Mesendoderm (in vitro differentiated cells): ENCODE results near the gene NECAB2.

Experiments used
- DNase-seq: peaks from one replicate; pipeline ENCODE4 v3.0.0; 2013
- H2AK5ac ChIP-seq: 2 replicates; pipeline ENCODE4 v1.6.1; 2013; ENCODE audit warnings: low read length, inconsistent platforms
- H2BK120ac ChIP-seq: 2 replicates; pipeline ENCODE4 v1.6.1; 2013; ENCODE audit warnings: low read depth, mild to moderate bottlenecking, low read length, moderate library complexity, mixed read lengths
- H2BK15ac ChIP-seq: replicated peaks from 2 replicates; pipeline ENCODE4 v1.6.1; 2013; ENCODE audit warnings: low read depth, mild to moderate bottlenecking, moderate library complexity
- H2BK5ac ChIP-seq: 2 replicates; pipeline ENCODE4 v1.6.1; 2013; ENCODE audit warnings: low read length, inconsistent platforms
- H3K18ac ChIP-seq: 2 replicates; pipeline ENCODE4 v1.6.1; 2013; ENCODE audit warnings: mild to moderate bottlenecking, low read length, mixed read lengths
- H3K23ac ChIP-seq: one replicate; pipeline ENCODE4 v1.6.1; 2013; ENCODE audit warnings: low read length
- H3K27ac ChIP-seq: 2 replicates; pipeline ENCODE4 v1.5.1; 2013; ENCODE audit warnings: low read depth, mild to moderate bottlenecking, inconsistent platforms, low read length, moderate library complexity
- H3K27me3 ChIP-seq: 2 replicates; pipeline ENCODE4 v1.6.1; 2013; ENCODE audit warnings: low read length, control low read depth, mild to moderate bottlenecking, inconsistent platforms; ENCODE audit not compliant: insufficient read depth, poor library complexity
- H3K36me3 ChIP-seq: 2 replicates; pipeline ENCODE4 v1.6.1; 2013; ENCODE audit warnings: low read length, inconsistent platforms; ENCODE audit not compliant: control insufficient read depth, insufficient read depth
- H3K4ac ChIP-seq: one replicate; pipeline ENCODE4 v1.6.1; 2013; ENCODE audit warnings: low read depth, mild to moderate bottlenecking, low read length, moderate library complexity
- H3K4me1 ChIP-seq: 2 replicates; pipeline ENCODE4 v1.6.1; 2013; ENCODE audit warnings: low read depth, low read length, inconsistent platforms; ENCODE audit not compliant: control insufficient read depth
- H3K4me2 ChIP-seq: 2 replicates; pipeline ENCODE4 v1.6.1; 2013; ENCODE audit warnings: low read length
- H3K4me3 ChIP-seq: 2 replicates; pipeline ENCODE4 v1.5.1; 2013; ENCODE audit warnings: mild to moderate bottlenecking, low read length
- H3K56ac ChIP-seq: one replicate; pipeline ENCODE4 v1.6.1; 2013; ENCODE audit warnings: low read length
- H3K79me1 ChIP-seq: 2 replicates; pipeline ENCODE4 v1.6.1; 2013; ENCODE audit warnings: low read length, inconsistent platforms
- H3K79me2 ChIP-seq: 2 replicates; pipeline ENCODE4 v1.6.1; 2013; ENCODE audit warnings: mild to moderate bottlenecking, low read length; ENCODE audit not compliant: control insufficient read depth, insufficient read depth
- H3K9ac ChIP-seq: 2 replicates; pipeline ENCODE4 v1.6.1; 2013; ENCODE audit warnings: low read length, inconsistent platforms
- H4K5ac ChIP-seq: one replicate; pipeline ENCODE4 v1.6.1; 2013; ENCODE audit warnings: low read length
- H4K8ac ChIP-seq: one replicate; pipeline ENCODE4 v1.6.1; 2013; ENCODE audit warnings: low read depth, mild to moderate bottlenecking, control low read depth, low read length, moderate library complexity
- WGBS: extraction: QIAGEN DNeasy Blood & Tissue Kit; methylation state at CpG from one replicate; pipeline ENCODE4 v1.1.7; 2013; ENCODE audit warnings: low lambda C conversion rate, missing lambda C conversion rate; ENCODE audit not compliant: insufficient coverage; ENCODE audit errors: extremely low coverage; 5-methylcytosine and 5-hydroxymethylcytosine counted together

The NECAB2 gene

DNA sequence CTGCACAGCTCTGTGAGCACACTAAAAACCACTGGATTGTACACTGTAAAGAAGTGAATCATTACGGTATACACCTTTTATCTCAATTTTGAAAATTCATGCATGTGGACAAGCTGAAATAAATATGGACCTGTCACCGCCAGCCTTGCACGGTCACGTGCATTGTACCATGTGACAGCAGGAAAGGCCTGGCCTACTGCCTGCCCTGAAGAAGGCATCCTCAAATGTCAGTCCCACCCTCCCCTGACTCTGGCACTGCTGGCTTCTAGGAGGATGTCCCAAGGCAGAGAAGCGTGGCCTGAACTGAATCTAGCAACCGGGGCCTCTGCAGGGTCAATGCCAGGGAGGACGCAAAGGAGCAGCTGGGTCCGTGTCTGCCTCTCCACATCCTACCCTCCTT, 39.9 kb downstream of the NECAB2 start:
- Histone ChIP-seq H4K5ac (no peak overlapping the region), H3K23ac (no peak overlapping the region)
- no CpG with 5 or more reads among the region's 8 CpGs for WGBS

DNA sequence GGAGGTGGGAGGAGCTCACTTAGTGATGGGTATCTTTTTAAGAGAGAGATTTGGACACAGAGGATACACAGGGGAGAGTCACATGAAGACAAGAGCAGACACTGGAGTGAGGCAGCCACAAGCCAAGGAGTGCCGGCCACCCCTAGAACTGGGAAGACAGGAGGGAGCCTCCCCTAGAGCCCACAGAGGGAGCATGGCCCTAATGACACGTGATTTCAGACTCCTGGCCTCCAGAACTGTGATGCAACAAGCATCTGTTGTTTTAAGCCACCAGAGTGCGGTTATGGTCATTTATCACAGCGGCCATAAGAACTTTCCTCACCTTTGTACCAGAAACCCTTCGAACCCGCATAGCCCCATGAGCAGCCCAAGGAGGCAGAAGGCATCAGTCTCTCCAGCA, 41.2 kb downstream of the NECAB2 start:
- Histone ChIP-seq H3K27ac (no peak overlapping the region), H3K79me1 (no peaks in the 10 kb centered on the region), H3K9ac (no peak overlapping the region), H3K79me2 (no peaks in the 10 kb centered on the region), H3K27me3 (no peaks in the 10 kb centered on the region), H4K8ac (no peak overlapping the region), H3K56ac (no peak overlapping the region), H2BK15ac (no peak overlapping the region), H3K4me3 (no peak overlapping the region), H2AK5ac (no peak overlapping the region), H3K4ac (no peak overlapping the region), H3K4me2 (no peak overlapping the region), H4K5ac (no peak overlapping the region), H2BK120ac (no peak overlapping the region), H3K23ac (no peak overlapping the region), H3K18ac (no peak overlapping the region), H2BK5ac (no peak overlapping the region), H3K36me3 (no peaks in the 10 kb centered on the region), H3K4me1 (no peaks in the 10 kb centered on the region)
- no peak for DNase-seq
- no CpG with 5 or more reads among the region's 6 CpGs for WGBS

More for the DNA sequence above, 39.9 kb downstream of the NECAB2 start:
- Histone ChIP-seq H3K79me2 (no peaks in the 10 kb centered on the region), H3K27me3 (no peaks in the 10 kb centered on the region), H2BK120ac (no peak overlapping the region), H3K79me1 (no peaks in the 10 kb centered on the region), H3K4ac (no peak overlapping the region), H2AK5ac (no peak overlapping the region), H3K4me2 (no peak overlapping the region), H3K18ac (no peak overlapping the region), H2BK5ac (no peak overlapping the region), H3K4me3 (no peak overlapping the region), H3K36me3 (no peaks in the 10 kb centered on the region), H3K27ac (no peak overlapping the region), H4K8ac (no peak overlapping the region), H2BK15ac (no peak overlapping the region), H3K4me1 (no peaks in the 10 kb centered on the region), H3K56ac (no peak overlapping the region), H3K9ac (no peak overlapping the region)
- no peak for DNase-seq

DNA sequence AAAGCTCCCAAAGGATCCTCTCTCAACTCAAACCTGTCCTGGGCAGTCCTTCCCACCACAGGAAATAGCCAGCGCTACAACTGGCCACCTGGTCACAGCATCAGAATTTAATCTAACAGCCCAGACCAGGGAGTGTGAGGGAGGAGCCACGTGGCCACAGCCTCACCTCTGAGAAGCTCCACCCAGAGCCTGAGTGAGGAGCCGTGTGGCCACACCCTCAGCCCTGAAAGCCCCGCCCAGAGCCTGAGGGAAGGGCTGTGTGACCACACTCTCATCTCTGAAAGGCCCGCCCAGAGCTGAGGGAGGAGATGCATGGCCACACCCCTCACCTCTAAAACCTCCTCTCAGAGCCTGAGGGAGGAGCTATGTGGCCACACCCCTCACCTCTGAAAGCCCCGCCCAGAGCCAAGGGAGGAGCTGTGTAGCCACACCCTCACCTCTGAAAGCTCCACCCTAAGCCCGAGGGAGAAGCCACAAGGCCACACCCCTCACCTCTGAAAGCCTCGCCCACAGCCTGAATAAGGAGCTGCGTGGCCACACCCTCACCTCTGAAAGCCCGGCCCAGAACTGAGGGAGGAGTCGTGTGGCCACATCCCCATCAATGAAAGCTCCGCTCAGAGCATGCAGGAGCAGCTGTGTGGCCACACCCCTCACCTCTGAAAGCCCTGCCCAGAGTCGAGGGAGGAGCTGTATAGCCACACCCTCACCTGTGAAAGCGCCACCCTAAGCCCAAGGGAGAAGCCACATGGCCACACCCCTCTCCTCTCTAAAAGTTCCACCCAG, 45.9 kb downstream of the NECAB2 start:
- Histone ChIP-seq H3K18ac (no peak overlapping the region), H3K27ac (no peak overlapping the region), H3K27me3 (no peaks in the 10 kb centered on the region), H3K79me2 (no peaks in the 10 kb centered on the region), H3K23ac (no peak overlapping the region), H2BK120ac (no peak overlapping the region), H3K4me1 (no peaks in the 10 kb centered on the region), H3K36me3 (no peaks in the 10 kb centered on the region), H2AK5ac (no peak overlapping the region), H3K79me1 (no peaks in the 10 kb centered on the region), H3K4ac (no peak overlapping the region), H4K8ac (no peak overlapping the region), H3K56ac (no peak overlapping the region), H2BK5ac (no peak overlapping the region), H3K4me2 (no peak overlapping the region), H3K4me3 (no peak overlapping the region), H4K5ac (no peak overlapping the region), H2BK15ac (no peak overlapping the region), H3K9ac (no peak overlapping the region)
- no CpG with 5 or more reads among the region's 14 CpGs for WGBS
- peak; percentile 100 for DNase-seq

DNA sequence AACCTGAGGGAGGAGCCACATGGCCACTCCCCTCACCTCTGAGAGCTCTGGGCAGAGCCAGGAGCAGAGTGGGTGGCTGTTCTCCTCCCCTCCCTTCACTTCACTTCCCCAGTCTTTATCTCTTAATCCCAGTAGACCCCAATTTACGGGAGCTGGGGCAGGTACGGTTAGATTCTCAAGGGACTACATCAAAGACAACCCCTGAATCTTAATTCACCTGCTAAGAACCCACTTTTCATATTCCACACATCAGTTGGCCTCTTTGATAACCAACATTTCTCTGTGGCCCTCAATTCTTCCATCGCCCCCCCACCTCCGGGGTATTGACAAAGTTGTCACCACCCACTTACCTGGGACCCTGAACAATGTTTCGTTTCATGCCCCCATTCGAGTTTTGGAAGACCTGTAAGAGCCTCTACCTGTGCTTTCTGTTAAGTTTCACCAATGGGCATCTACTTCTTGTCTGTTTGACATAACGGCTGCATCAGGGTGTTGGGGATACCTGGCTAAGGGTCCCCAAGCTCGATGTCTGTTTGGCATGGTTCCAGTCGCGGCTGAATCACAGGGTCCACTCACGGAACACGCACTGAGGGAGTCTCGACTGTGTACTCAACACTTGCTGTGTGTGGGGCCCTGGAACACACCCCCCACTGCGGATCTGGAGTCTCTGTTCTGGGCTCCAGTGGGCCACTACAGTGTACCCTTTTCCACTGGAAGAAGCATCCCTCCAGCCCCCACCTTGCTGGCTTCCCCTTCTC, 46.7 kb downstream of the NECAB2 start:
- no peak overlapping the region for H3K27ac ChIP-seq
- H3K9ac ChIP-seq, result no peak overlapping the region
- H3K79me1 ChIP-seq, result no peaks in the 10 kb centered on the region
- H3K23ac ChIP-seq, result no peak overlapping the region
- no peaks in the 10 kb centered on the region for H3K79me2 ChIP-seq
- H3K18ac ChIP-seq, result no peak overlapping the region
- no peak overlapping the region for H2BK15ac ChIP-seq
- no peak overlapping the region for H3K4me2 ChIP-seq
- no peaks in the 10 kb centered on the region for H3K27me3 ChIP-seq
- H2BK120ac ChIP-seq, result no peak overlapping the region
- no peaks in the 10 kb centered on the region for H3K4me1 ChIP-seq
- no peak overlapping the region for H2AK5ac ChIP-seq
- no peak overlapping the region for H2BK5ac ChIP-seq
- H3K36me3 ChIP-seq, result no peaks in the 10 kb centered on the region
- WGBS, result no CpG with 5 or more reads among the region's 14 CpGs
- no peak overlapping the region for H3K4ac ChIP-seq
- no peak overlapping the region for H4K8ac ChIP-seq
- DNase-seq, result no peak
- no peak overlapping the region for H3K56ac ChIP-seq
- no peak overlapping the region for H4K5ac ChIP-seq
- H3K4me3 ChIP-seq, result no peak overlapping the region

DNA sequence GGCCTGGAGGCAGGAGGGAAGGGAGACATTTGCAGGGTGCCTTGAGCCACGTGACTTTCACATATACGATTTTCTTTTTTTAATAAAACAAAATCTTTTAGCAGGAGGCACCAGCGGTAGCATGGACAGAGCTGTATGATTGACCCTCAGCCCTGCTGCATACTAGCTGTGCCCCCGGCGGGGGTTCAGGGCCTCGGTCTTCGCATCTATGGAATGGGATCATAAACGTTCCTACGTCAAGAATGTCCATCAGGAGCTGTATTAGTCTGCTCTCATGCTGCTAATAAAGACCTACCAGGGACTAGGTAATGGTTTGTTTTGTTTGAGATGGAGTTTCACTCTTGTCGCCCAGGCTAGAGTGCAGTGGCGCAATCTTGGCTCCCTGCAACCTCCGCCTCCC, 47.4 kb downstream of the NECAB2 start:
- H3K4me1 ChIP-seq, result no peaks in the 10 kb centered on the region
- H2BK15ac ChIP-seq, result no peak overlapping the region
- H3K27me3 ChIP-seq, result no peaks in the 10 kb centered on the region
- no peaks in the 10 kb centered on the region for H3K36me3 ChIP-seq
- H3K23ac ChIP-seq, result no peak overlapping the region
- H3K27ac ChIP-seq, result no peak overlapping the region
- no peak overlapping the region for H3K9ac ChIP-seq
- H3K56ac ChIP-seq, result no peak overlapping the region
- H3K18ac ChIP-seq, result no peak overlapping the region
- H4K5ac ChIP-seq, result no peak overlapping the region
- no peak overlapping the region for H3K4me3 ChIP-seq
- H3K4me2 ChIP-seq, result no peak overlapping the region
- no peak for DNase-seq
- H3K4ac ChIP-seq, result no peak overlapping the region
- no peak overlapping the region for H2BK5ac ChIP-seq
- no peaks in the 10 kb centered on the region for H3K79me1 ChIP-seq
- H4K8ac ChIP-seq, result no peak overlapping the region
- WGBS, result no CpG with 5 or more reads among the region's 12 CpGs
- no peaks in the 10 kb centered on the region for H3K79me2 ChIP-seq
- no peak overlapping the region for H2BK120ac ChIP-seq
- no peak overlapping the region for H2AK5ac ChIP-seq
